Memory B cell (primary cell): Measurements from ENCODE around the gene GLRX.
"Not testable (repeated sequence)": the region's sequence is repeated elsewhere in the genome, so short reads cannot be mapped to it uniquely, and the experiment has no call there.

Experiments used
- ATAC-seq: fragments of 150-1000 bp; cut with Tn5 transposase; 2 replicates; pipeline ENCODE4 v1.10.0; 2021; ENCODE audit warnings: low read depth, mild to moderate bottlenecking, moderate library complexity
- DNase-seq, 2 donors: peaks; one replicate each; pipeline ENCODE4 v3.0.0; 2022; ENCODE audit warnings: low spot score in 2 of 2
- H3K27ac Mint-ChIP-seq: one replicate; pipeline ENCODE4 v1.8.0; 2022; ENCODE audit warnings: mild to moderate bottlenecking, moderate library complexity, mixed read lengths
- H3K27me3 Mint-ChIP-seq: one replicate; pipeline ENCODE4 v1.8.0; 2022; ENCODE audit warnings: mixed read lengths
- H3K36me3 Mint-ChIP-seq: one replicate; pipeline ENCODE4 v1.8.0; 2022; ENCODE audit warnings: mild to moderate bottlenecking, mixed read lengths
- H3K4me1 Mint-ChIP-seq: one replicate; pipeline ENCODE4 v1.8.0; 2022; ENCODE audit warnings: mixed read lengths
- H3K4me3 Mint-ChIP-seq: one replicate; pipeline ENCODE4 v1.8.0; 2022; ENCODE audit warnings: mild to moderate bottlenecking, moderate library complexity, mixed read lengths
- H3K9me3 Mint-ChIP-seq: one replicate; pipeline ENCODE4 v1.8.0; 2022; ENCODE audit warnings: mixed read lengths

The GLRX gene

DNA sequence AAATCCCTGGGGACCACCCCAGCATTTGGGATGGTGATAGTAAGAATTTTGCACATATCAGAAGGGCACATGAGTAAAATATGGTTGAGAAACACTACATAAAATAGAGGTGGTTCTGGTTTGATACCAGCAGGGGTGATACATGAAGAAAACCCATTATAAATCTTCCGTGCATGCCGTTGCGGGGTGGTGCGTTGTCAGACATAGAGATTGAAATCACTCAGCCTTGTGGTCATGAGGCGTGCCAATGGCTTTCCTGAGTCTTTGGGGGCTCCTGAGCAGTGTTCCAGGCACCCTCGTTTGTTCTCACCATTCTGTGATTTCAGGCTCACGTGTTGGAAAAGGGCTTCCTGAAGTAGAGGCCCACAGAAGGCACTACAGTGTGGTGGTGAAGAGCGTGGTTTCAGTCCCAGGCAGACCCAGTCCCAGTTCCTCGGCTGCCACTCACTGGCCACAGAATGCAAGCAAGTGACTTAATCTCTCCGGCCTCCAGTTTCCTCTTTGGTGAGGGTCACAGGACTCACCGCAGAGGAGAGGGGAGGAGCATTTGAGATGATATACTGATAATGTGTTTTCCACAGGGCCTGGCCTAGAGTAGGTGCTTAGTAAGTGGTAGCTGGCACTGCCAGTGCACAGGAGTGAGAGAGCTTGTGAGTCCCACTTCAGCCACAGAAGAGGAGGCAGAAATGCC is 20.5 kb upstream of the GLRX start:
- DNase-seq = peak in 1 of 2 donors; percentile 34
- H3K27ac Mint-ChIP-seq = peak overlapping the region; percentile 75
- no peaks in the 10 kb centered on the region for H3K36me3 Mint-ChIP-seq
- no peaks in the 10 kb centered on the region for H3K27me3 Mint-ChIP-seq
- H3K4me3 Mint-ChIP-seq = peak overlapping the region; percentile 46
- peak; percentile 84 for ATAC-seq
- peaks cover 16% of the 10 kb centered on the region for H3K4me1 Mint-ChIP-seq
- H3K9me3 Mint-ChIP-seq = no peaks in the 10 kb centered on the region

DNA sequence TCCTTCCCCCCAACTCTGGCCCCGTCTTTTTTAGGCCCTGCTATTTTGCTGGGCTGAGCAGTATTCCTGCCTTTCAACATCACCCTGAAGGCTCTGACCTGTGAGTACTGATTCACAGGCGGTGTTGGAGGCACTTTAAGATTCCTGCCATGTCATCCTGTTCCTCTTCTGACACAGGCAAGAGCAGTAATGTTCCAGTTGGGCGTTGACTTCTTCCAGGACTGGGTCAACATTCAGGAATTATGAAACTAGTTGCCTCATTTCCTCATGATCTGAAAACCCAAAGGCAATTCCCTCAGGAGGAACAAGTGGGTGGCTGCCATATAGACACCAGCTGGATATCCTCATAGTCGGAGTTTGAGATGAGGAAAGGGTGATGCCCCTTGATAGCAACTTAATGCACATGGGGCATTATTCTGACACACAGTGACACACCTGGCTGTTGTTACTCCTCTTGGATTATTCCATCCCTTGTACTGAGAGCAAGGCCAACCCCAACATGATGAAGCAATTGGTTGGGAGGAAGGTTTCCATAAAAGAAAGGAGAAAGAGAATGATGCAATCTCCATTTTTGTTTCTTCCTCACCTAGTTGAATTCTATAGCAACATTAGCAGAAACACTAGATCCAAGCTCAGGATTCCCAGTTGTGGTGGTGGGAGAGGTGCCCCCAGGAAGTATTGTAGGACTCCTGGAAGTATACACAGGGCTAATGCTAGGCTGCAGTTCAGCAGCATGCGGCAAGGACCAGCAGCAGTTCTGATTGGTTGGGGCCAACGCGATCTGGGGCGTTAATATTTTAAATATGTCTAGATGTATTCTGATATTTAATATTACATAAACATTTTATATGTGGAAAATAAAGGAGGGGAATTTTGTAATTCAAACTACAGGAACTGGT is 19.6 kb upstream of the GLRX start:
- DNase-seq = no peak

DNA sequence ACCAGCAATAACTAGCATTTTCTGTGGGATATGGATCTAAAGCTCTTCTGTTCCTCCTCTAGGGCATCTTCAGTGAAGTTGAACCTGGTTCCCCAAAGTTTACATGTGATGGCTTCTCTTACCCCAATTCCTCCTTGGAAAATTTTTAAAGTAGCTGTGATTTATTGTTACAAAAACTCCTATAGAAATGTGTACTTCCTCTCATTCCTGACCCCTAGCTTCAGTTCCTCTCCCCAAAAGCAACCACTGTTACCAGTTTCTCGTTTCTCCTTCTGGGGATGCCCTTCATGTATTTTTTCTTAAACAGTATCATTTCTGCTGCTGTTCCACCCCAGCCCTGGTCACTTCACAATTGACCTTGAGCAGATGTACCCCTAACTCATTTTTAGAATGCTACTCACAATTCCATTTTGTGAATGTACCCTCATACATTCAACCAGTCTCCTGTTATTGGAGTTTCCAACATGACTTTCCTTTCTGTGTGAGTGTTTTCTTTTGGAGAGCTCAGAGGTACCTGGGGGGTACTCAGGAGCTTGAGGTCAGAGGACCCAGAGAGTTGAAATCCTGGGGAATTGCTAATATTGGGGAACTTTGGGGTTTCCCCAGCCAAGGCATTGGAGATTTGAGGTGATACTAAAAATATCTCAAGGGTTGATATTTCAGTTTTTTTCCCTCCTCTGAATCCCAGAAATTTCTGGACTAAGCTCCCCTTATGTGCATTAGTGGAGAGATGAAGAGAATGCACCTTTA is 18.6 kb upstream of the GLRX start:
- H3K4me1 Mint-ChIP-seq = peaks cover 21% of the 10 kb centered on the region
- no peaks in the 10 kb centered on the region for H3K36me3 Mint-ChIP-seq

More for the DNA sequence above, 19.6 kb upstream of the GLRX start:
- Mint-ChIP-seq H3K9me3 (no peaks in the 10 kb centered on the region), H3K27ac (peak overlapping the region; percentile 75), H3K4me3 (no peak overlapping the region), H3K27me3 (no peaks in the 10 kb centered on the region), H3K36me3 (no peaks in the 10 kb centered on the region), H3K4me1 (peaks cover 16% of the 10 kb centered on the region)
- no peak for ATAC-seq

DNA sequence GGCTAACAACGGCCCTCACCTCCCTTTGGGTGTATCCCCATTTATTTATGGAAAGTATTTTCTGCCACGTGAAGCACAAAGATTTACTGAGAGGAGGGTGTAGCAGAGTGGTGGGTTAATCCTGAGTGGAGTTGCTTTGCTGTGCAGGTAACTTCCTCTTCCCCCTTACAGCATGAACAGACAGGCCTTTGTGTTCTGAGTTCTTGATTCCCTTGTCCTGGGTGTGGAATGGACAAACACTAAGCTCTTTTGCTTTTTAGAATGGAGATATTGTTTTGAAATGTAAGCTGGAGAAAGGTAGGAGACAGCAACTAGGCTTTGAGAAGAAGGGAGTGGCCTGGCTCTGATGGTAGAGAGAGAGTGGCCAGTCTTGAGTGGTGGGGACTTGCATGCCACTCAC is 17.1 kb upstream of the GLRX start:
- no peaks in the 10 kb centered on the region for H3K36me3 Mint-ChIP-seq
- peaks cover 26% of the 10 kb centered on the region for H3K4me1 Mint-ChIP-seq
- no peaks in the 10 kb centered on the region for H3K9me3 Mint-ChIP-seq
- ATAC-seq = no peak
- H3K27me3 Mint-ChIP-seq = no peaks in the 10 kb centered on the region
- no peak overlapping the region for H3K4me3 Mint-ChIP-seq
- H3K27ac Mint-ChIP-seq = peak overlapping the region; percentile 6
- DNase-seq = no peak

More for the DNA sequence above, 18.6 kb upstream of the GLRX start:
- H3K4me3 Mint-ChIP-seq = no peak overlapping the region
- H3K27me3 Mint-ChIP-seq = no peaks in the 10 kb centered on the region
- no peak for ATAC-seq
- H3K27ac Mint-ChIP-seq = no peak overlapping the region
- no peak for DNase-seq
- H3K9me3 Mint-ChIP-seq = no peaks in the 10 kb centered on the region

DNA sequence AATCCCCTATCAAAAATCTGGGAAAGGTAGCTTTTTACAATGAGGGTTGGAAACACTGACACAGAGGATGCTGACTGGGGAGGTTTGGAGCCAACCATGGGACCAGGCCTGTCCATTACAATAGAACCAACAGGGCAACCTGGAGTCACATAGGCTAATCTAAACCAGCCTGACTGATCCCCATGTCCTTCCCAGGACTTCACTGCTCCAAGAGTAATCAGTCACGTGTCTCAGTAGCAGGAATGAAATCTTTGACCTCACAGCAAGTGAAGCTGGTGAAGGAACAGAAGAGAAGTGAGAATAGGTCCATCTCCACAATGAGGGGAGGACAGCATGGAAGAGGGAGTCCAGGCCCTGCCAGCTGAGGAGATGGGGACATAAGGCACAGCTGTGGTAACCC is 16.0 kb upstream of the GLRX start:
- Mint-ChIP-seq H3K4me1 (peaks cover 32% of the 10 kb centered on the region), H3K27ac (no peak overlapping the region), H3K9me3 (no peaks in the 10 kb centered on the region), H3K4me3 (no peak overlapping the region), H3K36me3 (no peaks in the 10 kb centered on the region), H3K27me3 (no peaks in the 10 kb centered on the region)
- DNase-seq (no peak), ATAC-seq (no peak)

DNA sequence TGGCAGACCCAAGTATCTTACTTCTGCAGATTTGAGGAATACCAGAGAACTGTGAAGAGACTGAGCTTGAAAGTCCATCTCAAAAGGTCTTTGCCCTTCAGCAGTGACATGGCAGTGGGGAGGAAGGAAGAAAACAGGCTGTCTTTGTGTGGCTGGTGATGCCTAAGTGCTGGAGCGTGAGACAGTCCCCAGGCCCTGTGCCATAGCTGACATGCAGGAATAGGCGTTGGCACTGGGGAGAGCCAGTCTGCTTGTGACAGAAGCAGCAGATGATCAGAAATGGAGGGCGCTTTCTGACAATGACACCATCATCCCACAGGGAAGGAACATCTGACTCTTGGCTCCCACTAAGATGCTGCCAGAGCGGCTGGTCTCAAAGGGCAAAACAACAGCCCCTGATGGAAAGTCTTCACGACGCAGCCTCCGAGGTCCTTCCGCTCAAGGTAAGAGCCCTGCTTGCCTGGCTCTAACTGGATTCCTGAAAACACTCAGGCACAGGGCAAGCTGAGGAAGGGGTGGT is 15.5 kb upstream of the GLRX start:
- Mint-ChIP-seq H3K27me3 (no peaks in the 10 kb centered on the region), H3K9me3 (no peaks in the 10 kb centered on the region), H3K27ac (peak overlapping the region; percentile 13), H3K4me3 (no peak overlapping the region), H3K36me3 (no peaks in the 10 kb centered on the region), H3K4me1 (peaks cover 31% of the 10 kb centered on the region)
- DNase-seq (no peak), ATAC-seq (no peak)

DNA sequence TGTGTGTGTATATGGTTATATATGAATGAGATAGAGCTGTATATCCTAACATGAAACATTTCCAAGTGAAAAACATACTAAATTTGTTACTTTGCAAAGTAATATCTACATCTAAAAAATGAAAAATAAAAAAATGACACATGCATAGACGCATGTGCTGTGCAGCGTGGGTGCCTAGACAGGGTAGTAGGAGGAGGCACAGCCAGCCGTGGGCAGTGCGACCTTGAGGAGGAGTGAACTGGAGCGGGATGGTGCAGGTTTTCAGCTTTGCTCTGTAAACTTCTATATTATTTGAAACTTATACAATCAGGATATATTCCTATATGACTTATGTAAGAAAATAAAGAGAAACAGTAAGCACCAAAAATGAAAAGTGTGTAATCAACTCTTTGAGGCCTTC is 15.0 kb upstream of the GLRX start:
- no peaks in the 10 kb centered on the region for H3K36me3 Mint-ChIP-seq
- peak overlapping the region; percentile 13 for H3K27ac Mint-ChIP-seq
- DNase-seq = no peak
- H3K4me1 Mint-ChIP-seq = peaks cover 32% of the 10 kb centered on the region
- H3K9me3 Mint-ChIP-seq = no peaks in the 10 kb centered on the region
- no peak overlapping the region for H3K4me3 Mint-ChIP-seq
- no peak for ATAC-seq
- no peaks in the 10 kb centered on the region for H3K27me3 Mint-ChIP-seq

DNA sequence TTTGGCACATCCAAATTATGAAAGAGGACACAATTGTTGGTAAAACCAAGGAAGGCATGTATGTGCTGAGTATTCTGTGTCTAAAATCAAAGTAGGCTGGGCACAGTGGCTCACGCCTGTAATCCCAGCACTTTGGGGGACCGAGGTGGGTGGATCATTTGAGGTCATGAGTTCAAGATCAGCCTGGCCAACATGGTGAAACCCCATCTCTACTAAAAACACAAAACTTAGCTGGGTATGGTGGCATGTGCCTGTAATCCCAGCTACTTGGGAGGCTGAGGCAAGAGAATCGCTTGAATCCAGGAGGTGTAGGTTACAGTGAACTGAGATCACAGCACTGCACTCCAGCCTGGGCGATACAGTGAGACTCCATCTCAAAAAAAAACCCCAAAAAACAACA is 14.4 kb upstream of the GLRX start:
- H3K4me1 Mint-ChIP-seq = peaks cover 35% of the 10 kb centered on the region
- DNase-seq, H3K27me3 Mint-ChIP-seq, H3K4me3 Mint-ChIP-seq, H3K9me3 Mint-ChIP-seq, ATAC-seq, H3K36me3 Mint-ChIP-seq: not testable (repeated sequence)
- H3K27ac Mint-ChIP-seq = peak overlapping the region; percentile 89

DNA sequence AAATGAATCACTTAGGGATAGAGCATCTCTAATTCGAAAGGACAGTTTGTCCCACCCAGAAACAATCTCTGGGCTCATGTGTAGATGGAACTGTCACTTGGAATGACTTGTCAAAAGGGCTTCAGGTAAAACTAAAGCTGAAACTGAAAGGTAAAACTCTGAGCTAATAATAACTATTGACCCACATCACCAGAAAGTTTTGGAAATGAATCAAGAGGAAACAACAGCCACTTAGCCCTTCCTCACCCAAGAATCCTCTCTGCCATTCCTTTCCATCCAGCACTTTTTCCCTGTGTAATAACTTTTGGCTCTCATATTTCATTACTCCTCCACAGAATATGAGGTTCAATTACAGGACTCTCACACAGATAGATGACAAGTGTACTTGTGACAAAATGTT is 14.0 kb upstream of the GLRX start:
- Mint-ChIP-seq H3K9me3 (no peaks in the 10 kb centered on the region), H3K4me3 (no peak overlapping the region), H3K27ac (peak overlapping the region; percentile 89), H3K27me3 (no peaks in the 10 kb centered on the region), H3K36me3 (no peaks in the 10 kb centered on the region), H3K4me1 (peaks cover 38% of the 10 kb centered on the region)
- ATAC-seq (no peak), DNase-seq (no peak)

DNA sequence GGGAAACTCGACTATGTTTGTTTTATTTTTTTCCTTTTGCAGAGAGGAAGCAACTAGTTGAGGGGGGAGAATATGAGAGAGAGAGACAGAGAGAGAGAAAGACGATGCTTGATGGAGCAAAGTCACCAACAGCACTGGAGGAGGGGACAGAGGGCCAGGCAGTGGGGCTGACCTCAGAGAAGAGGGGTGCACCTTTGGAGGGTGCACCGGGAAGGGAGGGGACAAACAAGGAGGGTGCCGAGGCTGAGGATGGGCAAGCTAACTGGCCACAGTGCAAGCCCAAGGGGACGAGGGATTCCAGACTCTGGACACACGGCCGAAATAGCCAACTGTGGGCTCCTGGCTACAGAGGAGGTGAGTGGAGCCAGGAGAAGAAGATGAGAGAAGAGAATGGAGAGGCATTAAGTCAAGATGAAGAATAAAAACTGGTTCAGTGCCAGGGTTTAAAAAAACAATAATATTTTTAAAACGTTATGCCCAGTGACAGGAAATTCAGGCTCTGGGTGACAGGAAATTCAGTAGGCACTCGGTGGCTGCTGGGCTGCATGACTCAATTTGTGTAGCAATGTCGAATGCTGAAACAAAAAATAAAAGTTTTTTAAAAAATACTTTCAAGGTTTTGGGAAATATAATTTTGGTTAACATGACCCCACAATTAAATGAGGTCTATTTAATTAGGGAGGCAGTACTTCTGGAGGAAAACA is 13.3 kb upstream of the GLRX start:
- Mint-ChIP-seq H3K4me3 (peak overlapping the region; percentile 77), H3K27ac (peak overlapping the region; percentile 89), H3K36me3 (no peaks in the 10 kb centered on the region), H3K4me1 (peaks cover 34% of the 10 kb centered on the region), H3K27me3 (no peaks in the 10 kb centered on the region), H3K9me3 (no peaks in the 10 kb centered on the region)
- ATAC-seq = no peak
- no peak for DNase-seq

DNA sequence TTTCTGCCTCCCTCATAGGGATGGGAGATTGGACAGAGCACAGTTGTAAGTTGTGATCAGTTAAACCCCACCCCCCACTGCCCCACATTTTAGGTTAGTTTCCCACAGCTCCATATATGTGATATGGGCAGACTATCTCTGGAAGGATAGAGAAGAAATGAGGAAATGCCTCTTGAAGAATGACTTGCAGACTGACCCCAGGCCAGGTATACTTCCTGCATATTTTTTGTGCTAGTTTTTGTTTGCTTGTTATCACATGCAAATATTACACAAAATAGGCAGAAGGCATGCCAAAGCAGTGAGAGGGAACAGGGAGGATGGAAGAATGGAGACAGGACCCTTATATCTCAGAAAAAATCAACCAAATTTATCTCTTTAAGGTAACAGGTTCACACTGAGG is 10.1 kb upstream of the GLRX start:
- H3K9me3 Mint-ChIP-seq = no peaks in the 10 kb centered on the region
- peak overlapping the region; percentile 45 for H3K27ac Mint-ChIP-seq
- no peaks in the 10 kb centered on the region for H3K27me3 Mint-ChIP-seq
- peaks cover 33% of the 10 kb centered on the region for H3K4me1 Mint-ChIP-seq
- DNase-seq = no peak
- H3K4me3 Mint-ChIP-seq = peak overlapping the region; percentile 18
- H3K36me3 Mint-ChIP-seq = no peaks in the 10 kb centered on the region
- no peak for ATAC-seq

DNA sequence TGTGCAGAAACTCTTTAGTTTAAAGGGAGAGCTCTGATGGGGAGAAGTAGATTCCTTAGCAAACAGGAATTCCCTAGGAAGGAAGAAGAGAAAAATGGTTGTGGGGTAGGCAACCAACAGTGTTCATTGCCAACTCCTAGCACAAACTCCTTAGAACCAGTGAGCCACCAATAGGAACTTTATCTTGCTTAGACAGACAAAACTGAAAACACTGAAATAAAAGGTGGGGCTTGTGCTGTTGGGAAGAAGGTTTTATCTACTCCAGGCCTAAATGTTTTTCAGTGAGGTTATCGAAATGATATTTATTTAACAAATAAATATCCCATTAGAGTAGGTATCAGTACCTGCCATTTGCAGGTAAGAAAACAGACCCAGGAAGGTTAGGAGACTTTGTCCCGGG is 7.7 kb upstream of the GLRX start:
- peaks cover 27% of the 10 kb centered on the region for H3K4me1 Mint-ChIP-seq
- H3K27ac Mint-ChIP-seq = no peak overlapping the region
- H3K36me3 Mint-ChIP-seq = no peaks in the 10 kb centered on the region
- ATAC-seq (no peak), DNase-seq (no peak)
- no peaks in the 10 kb centered on the region for H3K27me3 Mint-ChIP-seq
- no peaks in the 10 kb centered on the region for H3K9me3 Mint-ChIP-seq
- H3K4me3 Mint-ChIP-seq = no peak overlapping the region

DNA sequence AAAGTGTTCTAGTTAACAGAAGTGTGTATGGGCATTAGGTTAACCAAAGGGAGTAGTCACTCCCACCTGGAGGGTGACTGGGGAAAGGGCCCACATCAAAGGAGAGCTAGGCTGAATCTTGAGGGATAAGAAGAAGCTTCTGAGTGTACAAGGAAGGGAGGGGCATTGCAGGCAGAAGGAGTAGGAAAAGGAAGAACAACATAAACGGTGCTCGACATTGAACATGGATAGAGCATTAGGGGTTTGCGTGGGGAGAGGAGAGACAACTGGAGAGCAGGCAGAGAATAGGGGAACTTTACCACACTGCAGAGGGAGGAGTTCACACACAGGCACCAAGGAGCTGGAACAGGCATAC is 5.3 kb upstream of the GLRX start:
- H3K27me3 Mint-ChIP-seq = no peaks in the 10 kb centered on the region
- H3K36me3 Mint-ChIP-seq = no peaks in the 10 kb centered on the region
- H3K9me3 Mint-ChIP-seq = no peaks in the 10 kb centered on the region
- H3K27ac Mint-ChIP-seq = peak overlapping the region; percentile 4
- DNase-seq = no peak
- H3K4me1 Mint-ChIP-seq = peaks cover 30% of the 10 kb centered on the region
- ATAC-seq = no peak
- H3K4me3 Mint-ChIP-seq = no peak overlapping the region
